Liver (tissue), 9 donors: ENCODE data around the gene TRIM17. TPM values are rescaled to one million over a fixed set of nuclear protein-coding genes. Genes with fewer than 3 reads are reported as not detected.

Source experiments
- DNase-seq: peaks from one replicate; pipeline ENCODE4 v3.0.0-alpha.2; 2017; ENCODE audit warnings: low spot score
- H3K27ac ChIP-seq, 2 donors: one replicate each; pipeline ENCODE4 v1.7.0; 2013; ENCODE audit warnings: inconsistent platforms in 2 of 2, low read length in 2 of 2, control low read depth in 1 of 2, low read depth in 1 of 2, mild to moderate bottlenecking in 1 of 2
- H3K27me3 ChIP-seq, 4 donors: one replicate each; pipeline versions ENCODE4 v1.6.1 to v1.7.0; 2013; ENCODE audit warnings: low read length in 3 of 4, inconsistent platforms in 1 of 4, mild to moderate bottlenecking in 1 of 4, moderate library complexity in 1 of 4; ENCODE audit not compliant: control insufficient read depth in 4 of 4, insufficient read depth in 4 of 4
- H3K36me3 ChIP-seq, 4 donors: one replicate each; pipeline versions ENCODE4 v1.6.1 to v1.7.0; 2013; ENCODE audit warnings: low read length in 3 of 4, mild to moderate bottlenecking in 3 of 4, low read depth in 1 of 4, moderate library complexity in 1 of 4; ENCODE audit not compliant: control insufficient read depth in 4 of 4, insufficient read depth in 3 of 4
- H3K4me1 ChIP-seq, 4 donors: one replicate each; pipeline versions ENCODE4 v1.6.1 to v1.7.0; 2013; ENCODE audit warnings: low read length in 3 of 4, mild to moderate bottlenecking in 3 of 4, moderate library complexity in 1 of 4; ENCODE audit not compliant: control insufficient read depth in 4 of 4, insufficient read depth in 4 of 4
- H3K4me3 ChIP-seq, 3 donors: one replicate each; pipeline versions ENCODE4 v1.6.1 to v1.7.0; 2013; ENCODE audit warnings: low read length in 3 of 3, control low read depth in 1 of 3, low read depth in 1 of 3, mild to moderate bottlenecking in 1 of 3
- H3K9ac ChIP-seq, 2 donors: one replicate each; pipeline ENCODE4 v1.7.0; 2013; ENCODE audit warnings: low read length in 2 of 2, mild to moderate bottlenecking in 2 of 2, moderate library complexity in 2 of 2, control low read depth in 1 of 2, low read depth in 1 of 2
- H3K9me3 ChIP-seq, 4 donors: one replicate each; pipeline versions ENCODE4 v1.6.1 to v1.7.0; 2013; ENCODE audit warnings: low read length in 3 of 4; ENCODE audit not compliant: control insufficient read depth in 4 of 4
- EGR1 ChIP-seq, 2 donors: IDR thresholded peaks; 2 replicates each; pipeline ENCODE4 v1.6.1; 2016 to 2018; ENCODE audit warnings: antibody characterized with exemption in 2 of 2, low read depth in 2 of 2
- FOXA1 ChIP-seq: IDR thresholded peaks from 2 replicates; pipeline ENCODE4 v1.6.1; 2016; ENCODE audit warnings: antibody characterized with exemption
- FOXA2 ChIP-seq: IDR thresholded peaks from 2 replicates; pipeline ENCODE4 v1.6.1; 2016; ENCODE audit warnings: antibody characterized with exemption
- GABPA ChIP-seq, 2 donors: IDR thresholded peaks in 1 of 2; conservative IDR thresholded peaks in 1 of 2; 2 replicates each; pipeline ENCODE4 v1.6.1; 2016; ENCODE audit warnings: antibody characterized with exemption in 2 of 2, mild to moderate bottlenecking in 1 of 2, moderate library complexity in 1 of 2
- HNF4A ChIP-seq, 2 donors: conservative IDR thresholded peaks; 2 replicates each; pipeline ENCODE4 v1.6.1; 2016; ENCODE audit warnings: antibody characterized with exemption in 2 of 2, mild to moderate bottlenecking in 2 of 2
- HNF4G ChIP-seq: IDR thresholded peaks from 2 replicates; pipeline ENCODE4 v1.6.1; 2016; ENCODE audit warnings: antibody characterized with exemption
- JUND ChIP-seq, 2 donors: IDR thresholded peaks; 2 replicates each; pipeline ENCODE4 v1.6.1; 2016; ENCODE audit warnings: antibody characterized with exemption in 2 of 2
- NR2F2 ChIP-seq: IDR thresholded peaks from 2 replicates; pipeline ENCODE4 v1.6.1; 2016; ENCODE audit warnings: antibody characterized with exemption
- RAD21 ChIP-seq, 2 donors: IDR thresholded peaks; 2 replicates each; pipeline ENCODE4 v1.6.1; 2016; ENCODE audit warnings: antibody characterized with exemption in 2 of 2, mild to moderate bottlenecking in 2 of 2
- RXRA ChIP-seq, 2 donors: IDR thresholded peaks; 2 replicates each; pipeline ENCODE4 v1.6.1; 2017 to 2018; ENCODE audit warnings: antibody characterized with exemption in 2 of 2, mild to moderate bottlenecking in 1 of 2
- SP1 ChIP-seq: IDR thresholded peaks from 2 replicates; pipeline ENCODE4 v1.6.1; 2018; ENCODE audit warnings: antibody characterized with exemption, mild to moderate bottlenecking
- YY1 ChIP-seq: IDR thresholded peaks from 2 replicates; pipeline ENCODE4 v1.6.1; 2016; ENCODE audit warnings: antibody characterized with exemption, mild to moderate bottlenecking
- WGBS: extraction: QIAGEN DNeasy Blood & Tissue Kit; methylation state at CpG from one replicate; pipeline ENCODE4 v1.1.7; 2013; 5-methylcytosine and 5-hydroxymethylcytosine counted together
- polyA plus RNA-seq, 2 donors: library from polyadenylated mRNA; stranded (reverse) in 1 of 2; unstranded in 1 of 2; fragments of 200-250 nt in 1 of 2; fragments of >200 nt in 1 of 2; fragmentation: Nextera tagmentation in 1 of 2; extraction: Ambion mirVana in 1 of 2; gene quantifications; one replicate each; pipeline versions ENCODE4 v1.2.1 to v1.2.3, GENCODE V29; 2013 to 2015
- total RNA-seq, 2 donors: library from RNA; depleted of rRNA; stranded (reverse); fragments of >200 nt; gene quantifications; one replicate each; pipeline ENCODE4 v1.2.3, GENCODE V29; 2014
- TF ChIP-seq, protein P1 (sequence below): IDR thresholded peaks from 2 replicates; pipeline ENCODE4 v1.6.1; 2016; ENCODE audit warnings: antibody characterized with exemption
- TF ChIP-seq, protein P2 (sequence below): IDR thresholded peaks from 2 replicates; pipeline ENCODE4 v1.6.1; 2016; ENCODE audit warnings: antibody characterized with exemption, mild to moderate bottlenecking
- TF ChIP-seq, protein P3 (sequence below): IDR thresholded peaks from 2 replicates; pipeline ENCODE4 v1.6.1; 2016; ENCODE audit warnings: antibody characterized with exemption
- TF ChIP-seq, protein P4 (sequence below): IDR thresholded peaks from 2 replicates; pipeline ENCODE4 v1.6.1; 2016; ENCODE audit warnings: antibody characterized with exemption
- TF ChIP-seq, protein P5 (sequence below): fragments of 150-350 bp; IDR thresholded peaks from 2 replicates; pipeline ENCODE4 v1.5.1; 2017; ENCODE audit warnings: improper control_type of control experiment, low read depth, low read length; ENCODE audit not compliant: missing input control
- donor health status: healthy.
- donor health status: healthy.
- donor health status: healthy.
- donor health status: healthy.
- donor health status: healthy.

Gene TRIM17
- total and polyA plus RNA-seq, 4 donors = 0.08 to 0.49 TPM; not detected in 2

DNA sequence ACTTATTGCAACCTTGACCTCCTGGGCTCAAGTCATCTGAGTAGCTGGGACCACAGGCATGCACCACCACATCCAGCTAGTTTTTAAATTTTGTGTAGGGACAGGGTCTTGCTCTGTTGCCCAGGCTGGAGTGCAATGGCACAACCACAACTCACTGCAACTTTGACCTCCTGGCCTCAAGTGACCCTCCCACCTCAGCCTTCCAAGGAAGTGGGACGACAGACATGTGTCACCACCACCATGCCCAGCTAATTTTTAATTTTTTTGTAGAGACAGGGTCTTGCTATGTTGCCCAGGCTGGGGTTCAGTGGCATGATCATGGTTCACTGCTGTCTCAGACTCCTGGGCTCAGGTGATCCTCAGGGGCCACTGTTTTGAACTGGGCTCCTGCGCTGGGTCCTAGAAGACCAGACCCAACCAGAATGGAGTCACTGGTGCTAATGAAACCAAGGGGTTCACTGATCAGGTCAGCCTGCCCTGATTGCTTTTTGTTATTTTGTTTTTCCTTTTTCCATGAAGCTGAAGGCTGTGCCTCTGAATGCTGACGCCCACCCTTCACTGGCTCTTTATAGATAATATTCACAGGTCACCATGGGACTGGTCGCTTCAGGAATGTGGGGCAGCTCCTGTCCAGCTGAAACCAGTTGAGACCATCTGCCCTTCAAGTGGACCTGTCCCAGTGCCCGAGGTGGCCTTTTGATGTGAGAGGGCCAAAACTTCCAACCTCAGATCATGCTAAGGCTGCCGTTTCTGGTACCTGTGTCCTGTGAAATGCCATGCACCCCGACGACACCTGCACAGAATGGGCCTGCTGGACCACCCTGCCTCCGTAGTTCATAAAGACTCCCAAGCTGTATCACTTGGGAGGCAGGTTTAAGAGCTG lies 4.9 kb downstream of the TRIM17 start:
- Histone ChIP-seq H3K9me3 (no peaks in the 10 kb centered on the region), H3K27ac (no peak overlapping the region), H3K4me1 (peaks cover 0 to 7% (median 6%) of the 10 kb centered on the region in 4 donors), H3K36me3 (no peaks in the 10 kb centered on the region), H3K9ac (no peak overlapping the region), H3K27me3 (peaks cover 0 to 12% (median 2%) of the 10 kb centered on the region in 4 donors), H3K4me3 (no peak overlapping the region)
- TF ChIP-seq, protein P1, sequence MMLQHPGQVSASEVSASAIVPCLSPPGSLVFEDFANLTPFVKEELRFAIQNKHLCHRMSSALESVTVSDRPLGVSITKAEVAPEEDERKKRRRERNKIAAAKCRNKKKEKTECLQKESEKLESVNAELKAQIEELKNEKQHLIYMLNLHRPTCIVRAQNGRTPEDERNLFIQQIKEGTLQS = no peak
- TF ChIP-seq, protein P2, sequence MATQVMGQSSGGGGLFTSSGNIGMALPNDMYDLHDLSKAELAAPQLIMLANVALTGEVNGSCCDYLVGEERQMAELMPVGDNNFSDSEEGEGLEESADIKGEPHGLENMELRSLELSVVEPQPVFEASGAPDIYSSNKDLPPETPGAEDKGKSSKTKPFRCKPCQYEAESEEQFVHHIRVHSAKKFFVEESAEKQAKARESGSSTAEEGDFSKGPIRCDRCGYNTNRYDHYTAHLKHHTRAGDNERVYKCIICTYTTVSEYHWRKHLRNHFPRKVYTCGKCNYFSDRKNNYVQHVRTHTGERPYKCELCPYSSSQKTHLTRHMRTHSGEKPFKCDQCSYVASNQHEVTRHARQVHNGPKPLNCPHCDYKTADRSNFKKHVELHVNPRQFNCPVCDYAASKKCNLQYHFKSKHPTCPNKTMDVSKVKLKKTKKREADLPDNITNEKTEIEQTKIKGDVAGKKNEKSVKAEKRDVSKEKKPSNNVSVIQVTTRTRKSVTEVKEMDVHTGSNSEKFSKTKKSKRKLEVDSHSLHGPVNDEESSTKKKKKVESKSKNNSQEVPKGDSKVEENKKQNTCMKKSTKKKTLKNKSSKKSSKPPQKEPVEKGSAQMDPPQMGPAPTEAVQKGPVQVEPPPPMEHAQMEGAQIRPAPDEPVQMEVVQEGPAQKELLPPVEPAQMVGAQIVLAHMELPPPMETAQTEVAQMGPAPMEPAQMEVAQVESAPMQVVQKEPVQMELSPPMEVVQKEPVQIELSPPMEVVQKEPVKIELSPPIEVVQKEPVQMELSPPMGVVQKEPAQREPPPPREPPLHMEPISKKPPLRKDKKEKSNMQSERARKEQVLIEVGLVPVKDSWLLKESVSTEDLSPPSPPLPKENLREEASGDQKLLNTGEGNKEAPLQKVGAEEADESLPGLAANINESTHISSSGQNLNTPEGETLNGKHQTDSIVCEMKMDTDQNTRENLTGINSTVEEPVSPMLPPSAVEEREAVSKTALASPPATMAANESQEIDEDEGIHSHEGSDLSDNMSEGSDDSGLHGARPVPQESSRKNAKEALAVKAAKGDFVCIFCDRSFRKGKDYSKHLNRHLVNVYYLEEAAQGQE = no peak
- TF ChIP-seq RAD21 (IDR thresholded peaks at IDR 0.05) (no peak), FOXA1 (no peak), NR2F2 (no peak), JUND (IDR thresholded peaks at IDR 0.05) (no peak), HNF4G (no peak), GABPA (IDR thresholded peaks at IDR 0.05 in 1 of 2, conservative IDR thresholded peaks at IDR 0.05 in 1 of 2) (no peak), EGR1 (IDR thresholded peaks at IDR 0.05; ENCODE audit: low read depth in 2 of 2) (no peak)
- TF ChIP-seq, protein P3, sequence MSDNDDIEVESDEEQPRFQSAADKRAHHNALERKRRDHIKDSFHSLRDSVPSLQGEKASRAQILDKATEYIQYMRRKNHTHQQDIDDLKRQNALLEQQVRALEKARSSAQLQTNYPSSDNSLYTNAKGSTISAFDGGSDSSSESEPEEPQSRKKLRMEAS = no peak
- WGBS = 93% methylated on average over 9 of the region's 9 CpGs
- no peak for DNase-seq

DNA sequence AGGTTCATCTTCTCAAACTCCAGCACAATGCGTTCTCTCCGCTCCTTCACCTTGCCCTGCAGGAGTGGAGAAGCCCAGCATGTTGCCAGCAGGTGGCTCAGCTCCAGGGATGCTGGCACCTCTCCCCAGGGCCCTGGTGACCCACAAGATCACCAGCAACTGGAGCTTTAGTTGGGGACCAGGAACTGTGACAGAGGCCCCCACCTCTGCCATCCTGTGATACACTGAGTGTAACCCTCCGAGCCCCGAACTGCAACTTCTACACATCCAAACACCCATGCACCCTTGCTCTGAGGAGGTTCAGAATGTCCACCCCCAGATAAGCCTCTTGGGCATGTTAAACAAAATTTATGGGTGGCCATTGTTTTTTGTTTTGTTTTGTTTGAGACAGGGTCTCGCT lies 5.5 kb downstream of the TRIM17 start:
- no peak for TF ChIP-seq YY1
- TF ChIP-seq, protein P3 = no peak
- TF ChIP-seq RXRA (IDR thresholded peaks at IDR 0.05) = no peak
- TF ChIP-seq FOXA2 = no peak
- no peak for TF ChIP-seq HNF4A (conservative IDR thresholded peaks at IDR 0.05)
- no peak for TF ChIP-seq SP1
- TF ChIP-seq FOXA1 = no peak
- TF ChIP-seq, protein P4, sequence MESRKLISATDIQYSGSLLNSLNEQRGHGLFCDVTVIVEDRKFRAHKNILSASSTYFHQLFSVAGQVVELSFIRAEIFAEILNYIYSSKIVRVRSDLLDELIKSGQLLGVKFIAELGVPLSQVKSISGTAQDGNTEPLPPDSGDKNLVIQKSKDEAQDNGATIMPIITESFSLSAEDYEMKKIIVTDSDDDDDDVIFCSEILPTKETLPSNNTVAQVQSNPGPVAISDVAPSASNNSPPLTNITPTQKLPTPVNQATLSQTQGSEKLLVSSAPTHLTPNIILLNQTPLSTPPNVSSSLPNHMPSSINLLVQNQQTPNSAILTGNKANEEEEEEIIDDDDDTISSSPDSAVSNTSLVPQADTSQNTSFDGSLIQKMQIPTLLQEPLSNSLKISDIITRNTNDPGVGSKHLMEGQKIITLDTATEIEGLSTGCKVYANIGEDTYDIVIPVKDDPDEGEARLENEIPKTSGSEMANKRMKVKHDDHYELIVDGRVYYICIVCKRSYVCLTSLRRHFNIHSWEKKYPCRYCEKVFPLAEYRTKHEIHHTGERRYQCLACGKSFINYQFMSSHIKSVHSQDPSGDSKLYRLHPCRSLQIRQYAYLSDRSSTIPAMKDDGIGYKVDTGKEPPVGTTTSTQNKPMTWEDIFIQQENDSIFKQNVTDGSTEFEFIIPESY = no peak
- no peak for TF ChIP-seq JUND (IDR thresholded peaks at IDR 0.05)
- TF ChIP-seq, protein P1 = no peak
- TF ChIP-seq GABPA (IDR thresholded peaks at IDR 0.05 in 1 of 2, conservative IDR thresholded peaks at IDR 0.05 in 1 of 2) = no peak
- TF ChIP-seq NR2F2 = no peak
- TF ChIP-seq HNF4G = no peak
- TF ChIP-seq, protein P5, sequence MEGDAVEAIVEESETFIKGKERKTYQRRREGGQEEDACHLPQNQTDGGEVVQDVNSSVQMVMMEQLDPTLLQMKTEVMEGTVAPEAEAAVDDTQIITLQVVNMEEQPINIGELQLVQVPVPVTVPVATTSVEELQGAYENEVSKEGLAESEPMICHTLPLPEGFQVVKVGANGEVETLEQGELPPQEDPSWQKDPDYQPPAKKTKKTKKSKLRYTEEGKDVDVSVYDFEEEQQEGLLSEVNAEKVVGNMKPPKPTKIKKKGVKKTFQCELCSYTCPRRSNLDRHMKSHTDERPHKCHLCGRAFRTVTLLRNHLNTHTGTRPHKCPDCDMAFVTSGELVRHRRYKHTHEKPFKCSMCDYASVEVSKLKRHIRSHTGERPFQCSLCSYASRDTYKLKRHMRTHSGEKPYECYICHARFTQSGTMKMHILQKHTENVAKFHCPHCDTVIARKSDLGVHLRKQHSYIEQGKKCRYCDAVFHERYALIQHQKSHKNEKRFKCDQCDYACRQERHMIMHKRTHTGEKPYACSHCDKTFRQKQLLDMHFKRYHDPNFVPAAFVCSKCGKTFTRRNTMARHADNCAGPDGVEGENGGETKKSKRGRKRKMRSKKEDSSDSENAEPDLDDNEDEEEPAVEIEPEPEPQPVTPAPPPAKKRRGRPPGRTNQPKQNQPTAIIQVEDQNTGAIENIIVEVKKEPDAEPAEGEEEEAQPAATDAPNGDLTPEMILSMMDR = no peak
- no peak for TF ChIP-seq EGR1 (IDR thresholded peaks at IDR 0.05; ENCODE audit: low read depth in 2 of 2)
- no peak for TF ChIP-seq RAD21 (IDR thresholded peaks at IDR 0.05)
- no peak overlapping the region for H3K4me3 ChIP-seq
- H3K9ac ChIP-seq = no peak overlapping the region
- no peak for DNase-seq
- 97% methylated on average over 5 of the region's 5 CpGs for WGBS
- no peak overlapping the region for H3K27ac ChIP-seq
- H3K27me3 ChIP-seq = peaks cover 0 to 11% (median 2%) of the 10 kb centered on the region in 4 donors
- H3K9me3 ChIP-seq = no peaks in the 10 kb centered on the region
- H3K4me1 ChIP-seq = peaks cover 0 to 6% (median 4%) of the 10 kb centered on the region in 4 donors
- H3K36me3 ChIP-seq = no peaks in the 10 kb centered on the region
